Measurements from ENCODE around the gene RASAL2.
A peak's percentile ranks its signal among the peaks of the same experiment; 100 is the strongest.
"Not testable (repeated sequence)": the region's sequence is repeated elsewhere in the genome, so short reads cannot be mapped to it uniquely, and the experiment has no call there.

Gene RASAL2

GRCh38 chr1:178371235-178371634 is 277.3 kb downstream of the RASAL2 start:
- TF ChIP-seq POLR2A (IDR thresholded peaks at IDR 0.05; ENCODE audit: low read length) (no peak), GATA1 (IDR thresholded peaks at IDR 0.05; ENCODE audit: low read depth, low read length) (no peak)
- no peak for DNase-seq

GRCh38 chr1:178371933-178372388 is 278.1 kb downstream of the RASAL2 start:
- no peak for DNase-seq
- no peak for TF ChIP-seq POLR2A (IDR thresholded peaks at IDR 0.05; ENCODE audit: low read length)
- no peak for TF ChIP-seq GATA1 (IDR thresholded peaks at IDR 0.05; ENCODE audit: low read depth, low read length)

- no peak for TF ChIP-seq POLR2A (IDR thresholded peaks at IDR 0.05; ENCODE audit: low read length)
- no peak for TF ChIP-seq GATA1 (IDR thresholded peaks at IDR 0.05; ENCODE audit: low read depth, low read length)
- DNase-seq: no peak
Observed at GRCh38 chr1:178374016-178374415, 280.1 kb downstream of the RASAL2 start.

- TF ChIP-seq GATA1 (IDR thresholded peaks at IDR 0.05; ENCODE audit: low read depth, low read length) (no peak), POLR2A (IDR thresholded peaks at IDR 0.05; ENCODE audit: low read length) (no peak)
- DNase-seq: no peak
Observed at GRCh38 chr1:178376008-178376407, 282.1 kb downstream of the RASAL2 start.

- DNase-seq: peak; percentile 2 to 25
- TF ChIP-seq GATA1 (IDR thresholded peaks at IDR 0.05; ENCODE audit: low read depth, low read length): no peak
- no peak for TF ChIP-seq POLR2A (IDR thresholded peaks at IDR 0.05; ENCODE audit: low read length)
Observed at GRCh38 chr1:178379807-178380206, 285.9 kb downstream of the RASAL2 start.

- DNase-seq: no peak
- TF ChIP-seq GATA1 (IDR thresholded peaks at IDR 0.05; ENCODE audit: low read depth, low read length): no peak
- no peak for TF ChIP-seq POLR2A (IDR thresholded peaks at IDR 0.05; ENCODE audit: low read length)
Observed at GRCh38 chr1:178382372-178382771, 288.5 kb downstream of the RASAL2 start.

GRCh38 chr1:178385662-178386061 is 291.8 kb downstream of the RASAL2 start:
- no peak for DNase-seq
- TF ChIP-seq GATA1 (IDR thresholded peaks at IDR 0.05; ENCODE audit: low read depth, low read length): no peak
- TF ChIP-seq POLR2A (IDR thresholded peaks at IDR 0.05; ENCODE audit: low read length): no peak

GRCh38 chr1:178388418-178389145 is 294.7 kb downstream of the RASAL2 start:
- DNase-seq: no peak
- TF ChIP-seq GATA1 (IDR thresholded peaks at IDR 0.05; ENCODE audit: low read depth, low read length) (no peak), POLR2A (IDR thresholded peaks at IDR 0.05; ENCODE audit: low read length) (no peak)

- TF ChIP-seq GATA1 (IDR thresholded peaks at IDR 0.05; ENCODE audit: low read depth, low read length) (no peak), POLR2A (IDR thresholded peaks at IDR 0.05; ENCODE audit: low read length) (no peak)
- DNase-seq: no peak
Observed at GRCh38 chr1:178389441-178389840, 295.5 kb downstream of the RASAL2 start.

- DNase-seq: not testable (repeated sequence)
Observed at GRCh38 chr1:178390280-178390679, 296.4 kb downstream of the RASAL2 start.

GRCh38 chr1:178393370-178393769 is 299.5 kb downstream of the RASAL2 start:
- TF ChIP-seq GATA1 (IDR thresholded peaks at IDR 0.05; ENCODE audit: low read depth, low read length) (no peak), POLR2A (IDR thresholded peaks at IDR 0.05; ENCODE audit: low read length) (no peak)
- no peak for DNase-seq

GRCh38 chr1:178396789-178397188 is 302.9 kb downstream of the RASAL2 start:
- TF ChIP-seq POLR2A (IDR thresholded peaks at IDR 0.05; ENCODE audit: low read length) (no peak), GATA1 (IDR thresholded peaks at IDR 0.05; ENCODE audit: low read depth, low read length) (no peak)
- no peak for DNase-seq

- DNase-seq: no peak
- TF ChIP-seq GATA1 (IDR thresholded peaks at IDR 0.05; ENCODE audit: low read depth, low read length) (no peak), POLR2A (IDR thresholded peaks at IDR 0.05; ENCODE audit: low read length) (no peak)
Observed at GRCh38 chr1:178397678-178398077, 303.8 kb downstream of the RASAL2 start.

GRCh38 chr1:178399177-178399728 is 305.3 kb downstream of the RASAL2 start:
- TF ChIP-seq POLR2A (IDR thresholded peaks at IDR 0.05; ENCODE audit: low read length) (no peak), GATA1 (IDR thresholded peaks at IDR 0.05; ENCODE audit: low read depth, low read length) (no peak)
- no peak for DNase-seq

- DNase-seq: no peak
- no peak for TF ChIP-seq POLR2A (IDR thresholded peaks at IDR 0.05; ENCODE audit: low read length)
- TF ChIP-seq GATA1 (IDR thresholded peaks at IDR 0.05; ENCODE audit: low read depth, low read length): no peak
Observed at GRCh38 chr1:178405137-178405536, 311.2 kb downstream of the RASAL2 start.

Measured in erythroblast (primary cell).